Vagina (tissue), 2 donors: Measurements from ENCODE around the gene GALNTL6. TPM values are rescaled to one million over a fixed set of nuclear protein-coding genes. Genes with fewer than 3 reads are reported as not detected.

Source experiments
- DNase-seq, 2 donors: peaks; one replicate each; pipeline ENCODE4 v3.0.0-alpha.2; 2017; ENCODE audit errors: extremely low spot score in 2 of 2
- H3K27ac ChIP-seq: fragments of 200-600 bp; sonication (generic); one replicate; pipeline ENCODE4 v1.5.1; 2019
- H3K27me3 ChIP-seq: fragments of 200-600 bp; sonication (generic); one replicate; pipeline ENCODE4 v1.5.1; 2019
- H3K36me3 ChIP-seq, 2 donors: fragments of 200-600 bp; sonication (generic); one replicate each; pipeline ENCODE4 v1.5.1; 2017 to 2019
- H3K4me1 ChIP-seq: fragments of 200-600 bp; sonication (generic); one replicate; pipeline ENCODE4 v1.5.1; 2019
- H3K4me3 ChIP-seq, 2 donors: fragments of 200-600 bp; sonication (generic); 1 replicate in 1 of 2; 2 replicates in 1 of 2; pipeline ENCODE4 v1.5.1; 2016 to 2019
- H3K9me3 ChIP-seq: fragments of 200-600 bp; sonication (generic); one replicate; pipeline ENCODE4 v1.5.1; 2019
- POLR2A ChIP-seq, 2 donors: fragments of 450-650 bp; IDR thresholded peaks; one replicate each; pipeline ENCODE4 v1.6.1; 2017; ENCODE audit warnings: antibody characterized with exemption in 2 of 2, mild to moderate bottlenecking in 2 of 2, moderate library complexity in 2 of 2
- POLR2AphosphoS5 ChIP-seq, 2 donors: sonication (generic); formaldehyde crosslinking; IDR thresholded peaks; one replicate each; pipeline ENCODE4 v1.9.0; 2017; ENCODE audit warnings: antibody characterized with exemption in 2 of 2, mild to moderate bottlenecking in 2 of 2, low read depth in 1 of 2; ENCODE audit not compliant: insufficient read depth in 1 of 2
- intact Hi-C: fragments of 100-400 bp; cut with DNase I; formaldehyde crosslinking; loops from one replicate; pipeline ENCODE4 v1.15.1; 2023
- total RNA-seq: library from RNA; depleted of rRNA; stranded (reverse); fragments of >200 nt; gene quantifications from one replicate; pipeline ENCODE4 v1.2.3, GENCODE V29; 2016
- TF ChIP-seq, protein P1 (sequence below), 3 experiments: fragments of 450-650 bp in 2 of 3; fragments of 200-600 bp in 1 of 3; sonication (generic) in 1 of 3; IDR thresholded peaks; one replicate each; pipeline ENCODE4 v1.5.1; 2017 to 2019; ENCODE audit warnings: antibody characterized with exemption in 3 of 3, mild to moderate bottlenecking in 2 of 3, moderate library complexity in 2 of 3

Gene GALNTL6
- total RNA-seq, 1 donor from 2014 or later: 0.74 TPM

DNA sequence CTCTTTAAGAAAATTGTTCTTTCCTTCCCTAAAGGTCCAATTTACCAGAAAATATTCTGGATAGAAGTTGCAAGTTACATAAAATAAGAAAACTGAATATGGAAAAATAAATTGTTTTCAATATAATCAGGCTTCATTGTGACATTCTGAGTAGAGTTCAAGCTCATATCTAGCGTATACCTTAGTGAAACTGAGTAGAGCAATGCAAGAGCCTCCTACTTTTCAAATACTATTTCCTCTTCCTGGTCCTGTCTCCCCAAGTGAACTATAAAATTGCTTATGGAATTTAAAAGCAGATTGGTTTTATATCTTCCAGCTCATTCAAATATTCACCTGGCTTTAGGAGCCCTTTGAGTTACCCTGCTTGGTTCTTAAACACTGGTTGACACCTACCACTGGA, 1166.1 kb downstream of the GALNTL6 start:
- no peaks in the 10 kb centered on the region for H3K36me3 ChIP-seq
- H3K4me1 ChIP-seq: no peaks in the 10 kb centered on the region
- no peaks in the 10 kb centered on the region for H3K9me3 ChIP-seq
- TF ChIP-seq, protein P1, sequence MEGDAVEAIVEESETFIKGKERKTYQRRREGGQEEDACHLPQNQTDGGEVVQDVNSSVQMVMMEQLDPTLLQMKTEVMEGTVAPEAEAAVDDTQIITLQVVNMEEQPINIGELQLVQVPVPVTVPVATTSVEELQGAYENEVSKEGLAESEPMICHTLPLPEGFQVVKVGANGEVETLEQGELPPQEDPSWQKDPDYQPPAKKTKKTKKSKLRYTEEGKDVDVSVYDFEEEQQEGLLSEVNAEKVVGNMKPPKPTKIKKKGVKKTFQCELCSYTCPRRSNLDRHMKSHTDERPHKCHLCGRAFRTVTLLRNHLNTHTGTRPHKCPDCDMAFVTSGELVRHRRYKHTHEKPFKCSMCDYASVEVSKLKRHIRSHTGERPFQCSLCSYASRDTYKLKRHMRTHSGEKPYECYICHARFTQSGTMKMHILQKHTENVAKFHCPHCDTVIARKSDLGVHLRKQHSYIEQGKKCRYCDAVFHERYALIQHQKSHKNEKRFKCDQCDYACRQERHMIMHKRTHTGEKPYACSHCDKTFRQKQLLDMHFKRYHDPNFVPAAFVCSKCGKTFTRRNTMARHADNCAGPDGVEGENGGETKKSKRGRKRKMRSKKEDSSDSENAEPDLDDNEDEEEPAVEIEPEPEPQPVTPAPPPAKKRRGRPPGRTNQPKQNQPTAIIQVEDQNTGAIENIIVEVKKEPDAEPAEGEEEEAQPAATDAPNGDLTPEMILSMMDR (IDR thresholded peaks at IDR 0.05): no peak
- TF ChIP-seq POLR2A (IDR thresholded peaks at IDR 0.05) (no peak), POLR2AphosphoS5 (IDR thresholded peaks at IDR 0.05; ENCODE audit: insufficient read depth in 1 of 2, low read depth in 1 of 2) (no peak)
- no peaks in the 10 kb centered on the region for H3K27me3 ChIP-seq
- intact Hi-C loops: no loop called here
- H3K4me3 ChIP-seq: no peak overlapping the region
- H3K27ac ChIP-seq: no peak overlapping the region
- DNase-seq: no peak

DNA sequence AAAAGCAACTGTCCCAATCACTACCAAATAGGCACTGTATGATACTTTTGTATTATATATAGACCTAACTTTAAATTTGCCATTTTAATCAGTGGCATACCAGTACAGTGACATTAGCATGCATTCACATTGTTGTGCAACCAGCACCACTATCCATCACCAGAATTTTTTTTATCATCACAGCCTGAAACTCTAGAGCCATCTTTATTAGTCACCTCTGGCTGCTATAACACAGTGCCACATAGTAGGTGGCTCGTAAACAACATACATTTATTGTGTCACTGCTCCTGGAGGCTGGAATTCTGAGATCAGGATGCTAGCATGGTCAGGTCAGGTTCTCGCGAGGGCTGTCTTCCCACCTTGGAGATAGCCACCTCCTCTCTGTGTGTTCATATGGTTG, 1167.0 kb downstream of the GALNTL6 start:
- no peak overlapping the region for H3K4me3 ChIP-seq
- H3K9me3 ChIP-seq: no peaks in the 10 kb centered on the region
- H3K27ac ChIP-seq: no peak overlapping the region
- H3K4me1 ChIP-seq: no peaks in the 10 kb centered on the region
- H3K27me3 ChIP-seq: no peaks in the 10 kb centered on the region
- DNase-seq: no peak
- intact Hi-C loops: no loop called here
- H3K36me3 ChIP-seq: no peaks in the 10 kb centered on the region
- TF ChIP-seq, protein P1 (IDR thresholded peaks at IDR 0.05): no peak
- no peak for TF ChIP-seq POLR2A (IDR thresholded peaks at IDR 0.05)
- TF ChIP-seq POLR2AphosphoS5 (IDR thresholded peaks at IDR 0.05; ENCODE audit: insufficient read depth in 1 of 2, low read depth in 1 of 2): no peak

DNA sequence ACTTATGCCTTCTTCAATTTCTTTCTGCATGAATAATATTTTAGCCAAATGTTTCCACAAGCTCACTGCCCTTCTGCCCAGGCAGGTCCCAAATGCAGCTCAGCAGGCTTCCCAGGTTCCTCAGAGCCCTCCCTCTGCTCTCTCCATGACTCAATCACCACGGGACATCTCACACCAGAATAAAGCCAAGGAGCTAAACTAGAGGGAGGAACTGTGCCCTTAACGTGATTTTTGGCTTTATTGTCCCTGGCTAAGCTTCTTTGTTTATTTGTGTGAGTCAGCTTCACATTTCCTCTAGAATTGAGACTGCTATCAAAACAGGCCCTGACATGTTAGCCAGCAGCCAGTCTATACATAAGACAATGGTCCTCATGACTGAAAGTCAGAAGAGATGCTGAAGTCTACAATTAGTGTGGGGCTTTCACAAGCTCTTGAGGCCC, 1169.0 kb downstream of the GALNTL6 start:
- TF ChIP-seq POLR2AphosphoS5 (IDR thresholded peaks at IDR 0.05; ENCODE audit: insufficient read depth in 1 of 2, low read depth in 1 of 2) (peak in 1 of 2 donors; percentile 78), POLR2A (IDR thresholded peaks at IDR 0.05) (no peak)
- DNase-seq: no peak
- H3K9me3 ChIP-seq: no peaks in the 10 kb centered on the region
- H3K27ac ChIP-seq: no peak overlapping the region
- no peaks in the 10 kb centered on the region for H3K36me3 ChIP-seq
- H3K4me1 ChIP-seq: no peaks in the 10 kb centered on the region
- H3K4me3 ChIP-seq: no peak overlapping the region
- intact Hi-C loops: no loop called here
- H3K27me3 ChIP-seq: no peaks in the 10 kb centered on the region

DNA sequence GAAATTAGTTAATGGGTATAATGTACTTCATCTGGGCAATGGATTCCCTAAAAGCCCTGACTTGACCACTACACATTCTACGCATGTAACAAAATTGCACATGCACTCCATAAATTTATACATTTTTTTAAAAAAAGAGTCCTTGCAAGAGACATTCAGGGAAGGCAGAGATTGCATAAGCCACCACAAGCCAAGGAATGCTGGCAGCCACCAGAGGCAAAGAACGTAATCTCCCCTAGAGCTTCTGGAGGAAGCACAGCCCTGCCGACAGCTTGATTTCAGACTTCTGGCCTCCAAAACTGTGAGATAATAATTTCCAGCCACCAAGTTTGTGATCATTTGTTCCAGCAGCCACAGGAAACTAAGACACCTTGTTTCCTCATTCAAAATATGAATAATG, 1169.8 kb downstream of the GALNTL6 start:
- Histone ChIP-seq H3K36me3 (no peaks in the 10 kb centered on the region), H3K4me1 (no peaks in the 10 kb centered on the region), H3K27me3 (no peaks in the 10 kb centered on the region), H3K9me3 (no peaks in the 10 kb centered on the region), H3K27ac (no peak overlapping the region), H3K4me3 (no peak overlapping the region)
- intact Hi-C loops: no loop called here
- TF ChIP-seq POLR2A (IDR thresholded peaks at IDR 0.05) (no peak), POLR2AphosphoS5 (IDR thresholded peaks at IDR 0.05; ENCODE audit: insufficient read depth in 1 of 2, low read depth in 1 of 2) (no peak)
- TF ChIP-seq, protein P1 (IDR thresholded peaks at IDR 0.05): no peak
- no peak for DNase-seq

DNA sequence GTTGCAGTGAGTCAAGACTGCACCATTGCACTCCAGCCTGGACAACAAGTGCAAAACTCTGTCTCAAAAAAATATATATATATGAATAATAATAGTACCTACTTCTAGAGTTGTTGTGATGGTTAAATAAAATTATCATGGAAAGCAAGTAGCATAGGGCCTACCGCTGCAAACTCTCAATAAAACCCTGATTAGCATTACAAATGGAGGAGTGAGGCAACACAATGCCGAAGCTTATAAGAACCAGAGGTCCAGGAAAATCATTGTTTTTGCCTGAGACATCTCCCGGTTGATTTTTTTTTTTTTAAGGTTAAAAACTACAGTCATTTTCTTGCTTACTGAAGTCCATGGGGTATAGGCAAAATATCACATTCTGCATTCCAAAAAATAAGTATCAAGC, 1170.4 kb downstream of the GALNTL6 start:
- Histone ChIP-seq H3K9me3 (no peaks in the 10 kb centered on the region), H3K4me3 (no peak overlapping the region), H3K36me3 (no peaks in the 10 kb centered on the region), H3K27ac (no peak overlapping the region), H3K27me3 (no peaks in the 10 kb centered on the region), H3K4me1 (no peaks in the 10 kb centered on the region)
- no peak for DNase-seq
- intact Hi-C loops: no loop called here
- TF ChIP-seq, protein P1 (IDR thresholded peaks at IDR 0.05): no peak
- TF ChIP-seq POLR2AphosphoS5 (IDR thresholded peaks at IDR 0.05; ENCODE audit: insufficient read depth in 1 of 2, low read depth in 1 of 2): no peak
- TF ChIP-seq POLR2A (IDR thresholded peaks at IDR 0.05): no peak
